K562 (cell line): Measurements from ENCODE around the gene RUVBL2. TPM values are rescaled to one million over a fixed set of nuclear protein-coding genes. Genes with fewer than 3 reads are reported as not detected.
A peak's percentile ranks its signal among the peaks of the same experiment; 100 is the strongest.

ENCODE experiments used
- EZH2 ChIP-seq: IDR thresholded peaks from 2 replicates; pipeline ENCODE4 v1.6.1; 2012; ENCODE audit warnings: low read depth, mild to moderate bottlenecking, inconsistent platforms, low read length, borderline replicate concordance
- HNRNPLL ChIP-seq: fragments of 200-400 bp; formaldehyde crosslinking; IDR thresholded peaks from 2 replicates; pipeline ENCODE4 v1.6.1; 2017; ENCODE audit warnings: low read length, low read depth, mild to moderate bottlenecking; ENCODE audit not compliant: poor library complexity, severe bottlenecking
- NFE2L1 ChIP-seq: fragments of 450-650 bp; IDR thresholded peaks from 2 replicates; pipeline ENCODE4 v1.6.1; 2016; ENCODE audit warnings: missing genetic modification characterization, low read depth, mild to moderate bottlenecking, missing compliant biosample characterization, moderate library complexity, borderline replicate concordance
- TAL1 ChIP-seq: fragments of 450-650 bp; IDR thresholded peaks from 2 replicates; pipeline ENCODE4 v1.6.1; 2016; ENCODE audit warnings: mild to moderate bottlenecking
- TCF7L2 ChIP-seq: fragments of 150-350 bp; IDR thresholded peaks from 2 replicates; pipeline ENCODE4 v1.6.1; 2016; ENCODE audit warnings: low read depth, mild to moderate bottlenecking, low read length, moderate library complexity
- ZKSCAN1 ChIP-seq: fragments of 150-350 bp; IDR thresholded peaks from 2 replicates; pipeline ENCODE4 v1.6.1; 2016; ENCODE audit warnings: low read depth, low read length
- ZNF232 ChIP-seq: sonication (generic); formaldehyde crosslinking; IDR thresholded peaks from 2 replicates; pipeline ENCODE4 v1.8.0; 2022; ENCODE audit warnings: mild to moderate bottlenecking, missing genetic modification reagents
- ZNF41 ChIP-seq: fragments of 250-450 bp; sonication (Bioruptor Pico); conservative IDR thresholded peaks from 2 replicates; pipeline ENCODE4 v1.4.0; 2020; ENCODE audit warnings: mild to moderate bottlenecking
- ZNF551 ChIP-seq: fragments of 250-450 bp; sonication (Bioruptor Pico); IDR thresholded peaks from 2 replicates; pipeline ENCODE4 v1.5.0; 2021; ENCODE audit warnings: mild to moderate bottlenecking, moderate library complexity
- ZNF644 ChIP-seq: fragments of 200-800 bp; sonication (Bioruptor generic); IDR thresholded peaks from 2 replicates; pipeline ENCODE4 v1.6.1; 2016; ENCODE audit warnings: low read depth, missing genetic modification characterization, missing compliant biosample characterization
- polyA plus RNA-seq, 8 experiments: library from polyadenylated mRNA; depleted of rRNA in 4 of 8; stranded (reverse) in 5 of 8; unstranded in 3 of 8; fragments of >200 nt; fragmentation: Nextera tagmentation in 2 of 8; fragmentation: Illumina TruSeq in 1 of 8; extraction: Ambion mirVana in 2 of 8; extraction: Trizol in 1 of 8; gene quantifications; 2 replicates each; pipeline versions ENCODE4 v1.2.1 to v1.2.3, GENCODE V29; 2011 to 2014; ENCODE audit warnings: inconsistent platforms in 1 of 8, missing spikeins in 1 of 8
- total RNA-seq, 7 experiments: library from RNA; depleted of rRNA in 6 of 7; stranded (reverse); fragments of >200 nt in 6 of 7; fragmentation: Illumina TruSeq in 2 of 7; extraction: Trizol in 2 of 7; gene quantifications; 2 replicates each; pipeline versions ENCODE4 v1.2.1 to v1.2.3, GENCODE V29; 2011 to 2021; ENCODE audit warnings: low replicate concordance in 1 of 7
- TF ChIP-seq, protein P1 (sequence below): sonication (generic); formaldehyde crosslinking; IDR thresholded peaks from 2 replicates; pipeline ENCODE4 v1.8.0; 2023; ENCODE audit warnings: mild to moderate bottlenecking, missing genetic modification reagents
- TF ChIP-seq, protein P2 (sequence below): fragments of 200-600 bp; sonication (generic); IDR thresholded peaks from one replicate; pipeline ENCODE4 v1.6.1; 2012; ENCODE audit warnings: mild to moderate bottlenecking, low read depth, low read length, inconsistent platforms

The RUVBL2 gene
- total and polyA plus RNA-seq, 9 of the 15 experiments (the other 6 are each of a cell fraction or from before 2014, with no cell fraction given): 71.4 to 453 (median 237) TPM

DNA sequence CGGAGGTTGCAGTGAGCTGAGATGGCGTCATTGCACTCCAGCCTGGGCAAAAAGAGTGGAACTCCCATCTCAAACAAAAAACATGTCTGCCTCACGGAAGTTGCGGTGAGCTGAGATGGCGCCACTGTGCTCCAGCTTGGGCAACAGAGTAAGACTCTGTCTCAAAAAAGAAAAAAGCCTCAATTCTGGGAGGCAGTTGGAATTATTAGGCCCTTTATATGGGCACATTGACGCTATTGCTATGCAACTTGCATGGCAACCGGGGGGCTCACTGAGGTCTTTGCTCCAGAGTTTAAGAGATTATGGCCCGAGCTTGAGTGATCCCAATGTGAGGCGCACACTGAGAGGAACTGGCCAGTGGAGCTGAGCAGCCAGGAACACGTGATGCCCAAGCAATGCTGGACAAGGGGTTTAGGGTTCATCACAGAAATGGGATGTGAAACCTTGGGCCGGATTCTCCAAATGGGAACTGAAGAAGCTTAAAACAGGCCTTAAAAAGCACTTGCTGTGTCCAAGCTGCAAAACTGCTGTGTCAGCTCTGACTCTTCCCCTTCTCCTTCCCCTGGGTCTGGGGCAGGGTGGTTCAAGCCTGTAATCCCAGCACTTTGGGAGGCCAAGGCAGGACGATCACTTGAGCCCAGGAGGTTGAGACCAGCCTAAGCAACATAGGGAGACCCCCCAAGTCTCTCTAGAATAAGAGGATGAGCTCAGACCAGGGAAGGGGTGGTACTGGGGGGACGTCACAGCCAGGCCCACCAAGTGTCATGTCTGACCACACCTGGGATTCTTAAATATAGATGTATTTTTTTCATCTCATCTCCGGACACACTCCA lies 26.1 kb upstream of the RUVBL2 start (continued):
- TF ChIP-seq, protein P1, sequence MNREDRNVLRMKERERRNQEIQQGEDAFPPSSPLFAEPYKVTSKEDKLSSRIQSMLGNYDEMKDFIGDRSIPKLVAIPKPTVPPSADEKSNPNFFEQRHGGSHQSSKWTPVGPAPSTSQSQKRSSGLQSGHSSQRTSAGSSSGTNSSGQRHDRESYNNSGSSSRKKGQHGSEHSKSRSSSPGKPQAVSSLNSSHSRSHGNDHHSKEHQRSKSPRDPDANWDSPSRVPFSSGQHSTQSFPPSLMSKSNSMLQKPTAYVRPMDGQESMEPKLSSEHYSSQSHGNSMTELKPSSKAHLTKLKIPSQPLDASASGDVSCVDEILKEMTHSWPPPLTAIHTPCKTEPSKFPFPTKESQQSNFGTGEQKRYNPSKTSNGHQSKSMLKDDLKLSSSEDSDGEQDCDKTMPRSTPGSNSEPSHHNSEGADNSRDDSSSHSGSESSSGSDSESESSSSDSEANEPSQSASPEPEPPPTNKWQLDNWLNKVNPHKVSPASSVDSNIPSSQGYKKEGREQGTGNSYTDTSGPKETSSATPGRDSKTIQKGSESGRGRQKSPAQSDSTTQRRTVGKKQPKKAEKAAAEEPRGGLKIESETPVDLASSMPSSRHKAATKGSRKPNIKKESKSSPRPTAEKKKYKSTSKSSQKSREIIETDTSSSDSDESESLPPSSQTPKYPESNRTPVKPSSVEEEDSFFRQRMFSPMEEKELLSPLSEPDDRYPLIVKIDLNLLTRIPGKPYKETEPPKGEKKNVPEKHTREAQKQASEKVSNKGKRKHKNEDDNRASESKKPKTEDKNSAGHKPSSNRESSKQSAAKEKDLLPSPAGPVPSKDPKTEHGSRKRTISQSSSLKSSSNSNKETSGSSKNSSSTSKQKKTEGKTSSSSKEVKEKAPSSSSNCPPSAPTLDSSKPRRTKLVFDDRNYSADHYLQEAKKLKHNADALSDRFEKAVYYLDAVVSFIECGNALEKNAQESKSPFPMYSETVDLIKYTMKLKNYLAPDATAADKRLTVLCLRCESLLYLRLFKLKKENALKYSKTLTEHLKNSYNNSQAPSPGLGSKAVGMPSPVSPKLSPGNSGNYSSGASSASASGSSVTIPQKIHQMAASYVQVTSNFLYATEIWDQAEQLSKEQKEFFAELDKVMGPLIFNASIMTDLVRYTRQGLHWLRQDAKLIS: peak; percentile 64; the same call in 1 of the 2 replicates
- no peak for TF ChIP-seq ZKSCAN1
- TF ChIP-seq HNRNPLL: peak; percentile 79
- TF ChIP-seq ZNF551 (CRISPR knock-in tag): no peak; the same call in none of the 2 replicates
- no peak for TF ChIP-seq NFE2L1 (tag)
- TF ChIP-seq TAL1: no peak
- no peak for TF ChIP-seq ZNF232 (CRISPR knock-in tag)
- TF ChIP-seq EZH2: no peak
- peak; percentile 64 for TF ChIP-seq ZNF41
- TF ChIP-seq TCF7L2: no peak
- TF ChIP-seq, protein P2, sequence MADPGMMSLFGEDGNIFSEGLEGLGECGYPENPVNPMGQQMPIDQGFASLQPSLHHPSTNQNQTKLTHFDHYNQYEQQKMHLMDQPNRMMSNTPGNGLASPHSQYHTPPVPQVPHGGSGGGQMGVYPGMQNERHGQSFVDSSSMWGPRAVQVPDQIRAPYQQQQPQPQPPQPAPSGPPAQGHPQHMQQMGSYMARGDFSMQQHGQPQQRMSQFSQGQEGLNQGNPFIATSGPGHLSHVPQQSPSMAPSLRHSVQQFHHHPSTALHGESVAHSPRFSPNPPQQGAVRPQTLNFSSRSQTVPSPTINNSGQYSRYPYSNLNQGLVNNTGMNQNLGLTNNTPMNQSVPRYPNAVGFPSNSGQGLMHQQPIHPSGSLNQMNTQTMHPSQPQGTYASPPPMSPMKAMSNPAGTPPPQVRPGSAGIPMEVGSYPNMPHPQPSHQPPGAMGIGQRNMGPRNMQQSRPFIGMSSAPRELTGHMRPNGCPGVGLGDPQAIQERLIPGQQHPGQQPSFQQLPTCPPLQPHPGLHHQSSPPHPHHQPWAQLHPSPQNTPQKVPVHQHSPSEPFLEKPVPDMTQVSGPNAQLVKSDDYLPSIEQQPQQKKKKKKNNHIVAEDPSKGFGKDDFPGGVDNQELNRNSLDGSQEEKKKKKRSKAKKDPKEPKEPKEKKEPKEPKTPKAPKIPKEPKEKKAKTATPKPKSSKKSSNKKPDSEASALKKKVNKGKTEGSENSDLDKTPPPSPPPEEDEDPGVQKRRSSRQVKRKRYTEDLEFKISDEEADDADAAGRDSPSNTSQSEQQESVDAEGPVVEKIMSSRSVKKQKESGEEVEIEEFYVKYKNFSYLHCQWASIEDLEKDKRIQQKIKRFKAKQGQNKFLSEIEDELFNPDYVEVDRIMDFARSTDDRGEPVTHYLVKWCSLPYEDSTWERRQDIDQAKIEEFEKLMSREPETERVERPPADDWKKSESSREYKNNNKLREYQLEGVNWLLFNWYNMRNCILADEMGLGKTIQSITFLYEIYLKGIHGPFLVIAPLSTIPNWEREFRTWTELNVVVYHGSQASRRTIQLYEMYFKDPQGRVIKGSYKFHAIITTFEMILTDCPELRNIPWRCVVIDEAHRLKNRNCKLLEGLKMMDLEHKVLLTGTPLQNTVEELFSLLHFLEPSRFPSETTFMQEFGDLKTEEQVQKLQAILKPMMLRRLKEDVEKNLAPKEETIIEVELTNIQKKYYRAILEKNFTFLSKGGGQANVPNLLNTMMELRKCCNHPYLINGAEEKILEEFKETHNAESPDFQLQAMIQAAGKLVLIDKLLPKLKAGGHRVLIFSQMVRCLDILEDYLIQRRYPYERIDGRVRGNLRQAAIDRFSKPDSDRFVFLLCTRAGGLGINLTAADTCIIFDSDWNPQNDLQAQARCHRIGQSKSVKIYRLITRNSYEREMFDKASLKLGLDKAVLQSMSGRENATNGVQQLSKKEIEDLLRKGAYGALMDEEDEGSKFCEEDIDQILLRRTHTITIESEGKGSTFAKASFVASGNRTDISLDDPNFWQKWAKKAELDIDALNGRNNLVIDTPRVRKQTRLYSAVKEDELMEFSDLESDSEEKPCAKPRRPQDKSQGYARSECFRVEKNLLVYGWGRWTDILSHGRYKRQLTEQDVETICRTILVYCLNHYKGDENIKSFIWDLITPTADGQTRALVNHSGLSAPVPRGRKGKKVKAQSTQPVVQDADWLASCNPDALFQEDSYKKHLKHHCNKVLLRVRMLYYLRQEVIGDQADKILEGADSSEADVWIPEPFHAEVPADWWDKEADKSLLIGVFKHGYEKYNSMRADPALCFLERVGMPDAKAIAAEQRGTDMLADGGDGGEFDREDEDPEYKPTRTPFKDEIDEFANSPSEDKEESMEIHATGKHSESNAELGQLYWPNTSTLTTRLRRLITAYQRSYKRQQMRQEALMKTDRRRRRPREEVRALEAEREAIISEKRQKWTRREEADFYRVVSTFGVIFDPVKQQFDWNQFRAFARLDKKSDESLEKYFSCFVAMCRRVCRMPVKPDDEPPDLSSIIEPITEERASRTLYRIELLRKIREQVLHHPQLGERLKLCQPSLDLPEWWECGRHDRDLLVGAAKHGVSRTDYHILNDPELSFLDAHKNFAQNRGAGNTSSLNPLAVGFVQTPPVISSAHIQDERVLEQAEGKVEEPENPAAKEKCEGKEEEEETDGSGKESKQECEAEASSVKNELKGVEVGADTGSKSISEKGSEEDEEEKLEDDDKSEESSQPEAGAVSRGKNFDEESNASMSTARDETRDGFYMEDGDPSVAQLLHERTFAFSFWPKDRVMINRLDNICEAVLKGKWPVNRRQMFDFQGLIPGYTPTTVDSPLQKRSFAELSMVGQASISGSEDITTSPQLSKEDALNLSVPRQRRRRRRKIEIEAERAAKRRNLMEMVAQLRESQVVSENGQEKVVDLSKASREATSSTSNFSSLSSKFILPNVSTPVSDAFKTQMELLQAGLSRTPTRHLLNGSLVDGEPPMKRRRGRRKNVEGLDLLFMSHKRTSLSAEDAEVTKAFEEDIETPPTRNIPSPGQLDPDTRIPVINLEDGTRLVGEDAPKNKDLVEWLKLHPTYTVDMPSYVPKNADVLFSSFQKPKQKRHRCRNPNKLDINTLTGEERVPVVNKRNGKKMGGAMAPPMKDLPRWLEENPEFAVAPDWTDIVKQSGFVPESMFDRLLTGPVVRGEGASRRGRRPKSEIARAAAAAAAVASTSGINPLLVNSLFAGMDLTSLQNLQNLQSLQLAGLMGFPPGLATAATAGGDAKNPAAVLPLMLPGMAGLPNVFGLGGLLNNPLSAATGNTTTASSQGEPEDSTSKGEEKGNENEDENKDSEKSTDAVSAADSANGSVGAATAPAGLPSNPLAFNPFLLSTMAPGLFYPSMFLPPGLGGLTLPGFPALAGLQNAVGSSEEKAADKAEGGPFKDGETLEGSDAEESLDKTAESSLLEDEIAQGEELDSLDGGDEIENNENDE: peak; percentile 70
- no peak for TF ChIP-seq ZNF644 (tag)
